NOMO-1 (cell line): ENCODE results near the gene HSPB3.
"Not testable (repeated sequence)": the region's sequence is repeated elsewhere in the genome, so short reads cannot be mapped to it uniquely, and the experiment has no call there.

Experiments used
- DNase-seq, 2 experiments: peaks; one replicate each; lab custom pipeline; 2025; ENCODE audit not compliant: unreplicated experiment in 2 of 2; lab: John Stamatoyannopoulos, UW

Gene HSPB3, protein sequence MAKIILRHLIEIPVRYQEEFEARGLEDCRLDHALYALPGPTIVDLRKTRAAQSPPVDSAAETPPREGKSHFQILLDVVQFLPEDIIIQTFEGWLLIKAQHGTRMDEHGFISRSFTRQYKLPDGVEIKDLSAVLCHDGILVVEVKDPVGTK

GRCh38 chr5:54455413-54456157 is at the start of gene HSPB3:
HSPB3 (plus strand) TSS chr5:54455699; CDS start chr5:54455790, 91 bp downstream.
- no peak for DNase-seq

DNA sequence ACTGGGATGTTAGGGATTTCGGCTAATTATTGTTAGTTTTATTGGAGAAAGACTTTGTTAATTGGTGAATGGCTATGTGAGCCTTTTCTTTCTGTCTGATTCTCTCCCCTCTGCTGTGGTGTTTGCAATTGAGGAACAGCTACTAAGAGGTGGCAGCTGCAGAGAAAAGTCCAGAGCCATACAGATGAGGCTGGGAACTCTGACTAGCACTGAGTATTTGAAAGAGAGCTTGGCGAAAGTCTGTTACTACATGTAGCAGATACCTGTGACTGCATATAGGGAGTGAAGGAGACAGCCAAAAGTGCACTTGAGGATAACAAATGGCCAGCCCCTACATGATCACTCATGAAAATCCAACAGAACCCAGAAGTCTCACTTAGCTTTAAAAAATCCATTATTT is 44.3 kb upstream of the HSPB3 start:
- DNase-seq, result no peak

DNA sequence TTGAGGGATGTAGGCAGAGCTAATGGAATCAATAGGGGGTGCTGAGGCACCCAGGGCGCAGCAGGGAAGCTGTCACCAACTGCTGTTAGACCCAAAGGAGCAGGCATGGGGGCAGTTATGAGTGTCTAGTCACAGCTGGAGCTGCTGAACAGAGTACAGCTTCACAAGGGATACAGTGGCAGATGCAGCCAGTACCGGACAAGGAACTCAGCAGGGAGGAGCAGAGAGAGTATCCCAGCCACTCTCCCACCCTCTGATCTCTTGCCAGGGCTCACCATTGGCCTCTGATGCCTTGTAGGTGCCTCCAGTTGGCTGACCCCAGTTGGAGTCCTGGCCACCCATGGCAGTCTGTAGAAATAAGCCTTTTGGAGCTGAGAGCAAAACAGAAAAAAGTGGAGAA is 42.6 kb upstream of the HSPB3 start:
- DNase-seq, result no peak

DNA sequence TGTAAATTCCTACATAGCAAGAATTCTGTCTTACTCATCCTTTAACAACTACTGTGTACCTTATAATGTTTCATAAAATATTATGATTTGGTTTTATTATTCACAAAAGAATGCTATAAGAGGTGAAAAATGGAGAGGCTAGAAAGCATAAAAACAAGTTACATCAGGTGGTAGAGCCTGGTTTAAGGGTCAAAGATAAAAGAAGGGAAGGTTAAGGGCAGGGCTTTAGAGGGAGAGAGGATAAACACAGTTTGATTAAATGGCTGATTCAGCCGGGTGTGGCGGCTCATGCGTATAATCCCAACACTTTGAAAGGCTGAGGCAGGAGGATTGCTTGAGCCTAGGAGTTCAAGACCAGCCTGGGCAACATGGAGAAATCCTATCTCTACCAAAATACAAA is 40.4 kb upstream of the HSPB3 start:
- DNase-seq, result no peak

DNA sequence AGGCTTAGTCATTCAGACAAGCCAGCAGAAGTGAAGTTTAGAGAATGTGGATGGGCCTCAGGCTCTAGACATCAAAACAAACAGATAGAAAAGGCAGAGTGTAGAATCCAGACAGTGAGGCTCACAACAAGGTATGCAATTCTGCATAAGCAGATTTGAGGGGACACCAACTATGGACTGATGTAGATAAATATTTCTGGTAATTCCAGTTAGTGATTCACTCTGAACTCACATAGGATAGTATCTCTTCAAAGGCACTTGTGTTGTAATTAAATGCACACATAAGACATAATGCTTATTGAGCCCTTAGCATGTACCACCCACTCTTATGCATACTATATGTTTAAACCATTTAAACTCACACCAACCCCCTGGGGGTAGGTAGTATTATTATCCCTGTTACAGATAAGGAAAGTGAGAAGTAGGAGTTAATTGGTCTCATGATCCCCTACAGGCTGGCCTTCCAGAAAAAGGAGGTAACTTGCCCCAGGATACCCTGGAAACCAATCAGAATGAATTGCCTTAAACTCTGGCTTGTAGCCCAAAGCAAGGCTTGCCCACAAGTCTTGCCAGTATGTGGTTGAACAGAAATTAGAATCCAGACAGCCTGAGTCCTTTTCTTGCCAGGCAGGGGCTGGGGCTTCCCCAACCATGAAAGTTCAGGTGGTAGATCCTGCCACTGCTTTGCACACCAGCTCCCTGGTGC is 39.5 kb upstream of the HSPB3 start:
- no peak for DNase-seq

DNA sequence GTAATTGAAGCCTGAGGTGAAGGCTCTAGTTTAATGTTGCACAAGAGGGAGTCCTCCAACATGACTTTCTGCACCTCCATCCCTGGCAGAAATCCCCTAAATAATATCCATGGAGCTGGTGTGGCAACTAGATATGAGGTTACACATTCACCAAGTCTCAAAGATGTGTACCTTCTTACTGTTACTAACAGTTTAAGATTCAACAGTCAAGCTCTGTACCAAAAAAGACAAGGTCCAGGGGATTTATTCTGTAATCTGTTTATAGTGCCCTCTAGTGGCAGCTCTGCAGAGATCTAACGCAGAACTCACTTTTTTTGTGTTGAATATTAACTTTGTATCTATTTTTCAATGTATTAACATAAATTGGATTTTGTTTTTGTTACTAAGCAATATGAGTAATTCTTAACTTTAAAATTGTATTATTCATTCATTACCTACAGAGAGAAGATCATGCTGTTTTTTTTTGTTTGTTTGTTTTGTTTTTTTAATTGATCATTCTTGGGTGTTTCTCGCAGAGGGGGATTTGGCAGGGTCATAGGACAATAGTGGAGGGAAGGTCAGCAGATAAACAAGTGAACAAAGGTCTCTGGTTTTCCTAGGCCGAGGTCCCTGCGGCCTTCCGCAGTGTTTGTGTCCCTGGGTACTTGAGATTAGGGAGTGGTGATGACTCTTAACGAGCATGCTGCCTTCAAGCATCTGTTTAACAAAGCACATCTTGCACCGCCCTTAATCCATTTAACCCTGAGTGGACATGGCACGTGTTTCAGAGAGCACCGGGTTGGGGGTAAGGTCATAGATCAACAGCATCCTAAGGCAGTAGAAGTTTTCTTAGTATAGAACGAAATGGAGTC is 35.7 kb upstream of the HSPB3 start:
- DNase-seq, result peak in 1 of 2 experiments; percentile 56

GRCh38 chr5:54420511-54420910 is 35.0 kb upstream of the HSPB3 start:
- DNase-seq, result not testable (repeated sequence)

- no peak for DNase-seq
Measured at GRCh38 chr5:54421976-54422375, 33.5 kb upstream of the HSPB3 start.

DNA sequence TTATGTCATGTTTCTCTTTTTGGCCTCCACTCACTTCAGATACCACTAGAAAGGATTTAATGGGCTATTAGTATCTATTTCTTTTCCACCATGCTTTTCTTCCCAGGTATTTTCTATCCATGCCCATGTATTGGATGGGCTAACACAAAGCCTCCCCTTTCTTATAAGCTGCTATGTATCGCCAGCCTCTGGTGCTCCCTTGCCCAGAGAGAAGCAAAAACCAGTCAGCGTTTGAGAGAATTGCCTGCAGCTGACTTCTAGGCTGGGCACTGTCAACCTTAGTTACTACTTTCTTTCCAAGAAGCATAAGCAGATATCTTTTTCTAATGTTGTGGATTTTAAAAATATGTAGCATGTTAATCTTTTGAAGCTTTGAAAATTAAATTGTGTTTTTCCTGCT is 30.2 kb upstream of the HSPB3 start:
- DNase-seq, result no peak

GRCh38 chr5:54426209-54426608 is 29.3 kb upstream of the HSPB3 start:
- DNase-seq, result no peak

DNA sequence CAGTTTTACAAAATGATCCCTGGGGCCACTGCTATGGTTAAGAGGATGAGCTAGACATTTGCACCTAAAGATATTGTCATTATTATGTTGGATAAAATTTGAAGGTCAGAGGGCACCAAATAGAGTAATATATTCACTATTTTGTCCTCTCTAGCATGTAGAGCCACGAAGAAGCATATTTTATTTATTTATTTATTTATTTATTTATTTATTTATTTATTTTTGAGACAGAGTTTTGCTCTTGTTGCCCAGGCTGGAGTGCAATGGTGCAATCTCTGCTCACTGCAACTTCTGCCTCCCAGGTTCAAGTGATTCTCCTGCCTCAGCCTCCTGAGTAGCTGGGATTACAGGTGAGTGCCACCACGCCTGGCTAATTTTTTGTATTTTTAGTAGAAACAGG is 20.8 kb upstream of the HSPB3 start:
- DNase-seq, result not testable (repeated sequence)

- peak; percentile 25 to 83 for DNase-seq
Measured at GRCh38 chr5:54438620-54439389, 16.7 kb upstream of the HSPB3 start.

DNA sequence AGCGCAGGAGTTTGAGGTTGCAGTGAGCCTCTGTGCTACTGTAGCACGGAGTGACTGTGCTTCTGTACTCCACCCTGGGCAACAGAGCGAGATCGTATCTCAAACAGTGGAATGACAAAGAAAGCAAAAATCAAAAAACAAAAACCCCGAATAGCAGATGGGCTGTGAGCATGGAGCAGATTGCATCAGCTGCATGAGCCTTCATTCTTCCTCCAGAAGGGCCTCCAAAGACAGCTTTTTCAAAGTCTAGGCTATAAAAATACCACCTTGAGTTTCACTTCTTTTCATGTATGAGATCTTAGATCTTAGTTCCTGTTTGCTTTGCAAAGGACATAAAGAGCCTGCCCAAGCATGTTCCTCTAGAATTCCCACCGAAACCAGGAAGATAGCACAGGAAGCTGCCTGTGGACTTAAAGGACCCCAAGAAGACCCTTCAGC is 15.0 kb upstream of the HSPB3 start:
- DNase-seq, result peak; percentile 64 to 96

- no peak for DNase-seq
Measured at GRCh38 chr5:54442271-54442670, 13.2 kb upstream of the HSPB3 start.

GRCh38 chr5:54443270-54443669 is 12.2 kb upstream of the HSPB3 start:
- no peak for DNase-seq

DNA sequence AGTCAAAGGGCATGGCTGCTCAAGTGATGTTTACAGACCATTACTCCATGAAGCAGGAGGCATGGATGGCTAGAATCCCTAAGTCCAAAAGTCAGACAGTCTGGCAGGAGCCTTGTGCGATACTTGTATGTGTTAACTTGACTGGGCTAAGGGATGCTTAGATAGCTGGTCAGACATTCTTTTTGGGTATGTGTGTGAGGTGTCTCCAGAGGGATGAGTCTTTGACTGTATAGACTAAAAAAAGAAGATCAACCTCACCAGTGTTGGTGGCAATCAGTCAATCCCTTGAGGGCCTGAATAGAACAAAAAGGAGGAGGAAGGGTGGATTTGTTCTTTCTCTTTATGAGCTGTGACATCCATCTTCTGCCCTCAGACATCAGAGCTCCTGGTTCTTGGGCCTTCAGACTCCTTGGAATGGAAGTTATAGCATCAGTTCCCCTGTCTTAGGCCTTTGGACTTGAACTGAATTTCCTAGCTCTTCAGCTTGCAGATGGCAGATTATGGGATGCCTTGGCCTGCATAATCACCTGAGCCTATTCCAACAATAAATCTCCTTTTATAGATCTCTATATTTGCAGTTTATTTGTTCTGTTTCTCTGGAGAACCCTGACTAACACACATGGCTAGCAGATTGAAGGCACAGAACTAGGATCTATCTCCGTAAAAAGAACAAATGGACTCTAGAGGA is 9.7 kb upstream of the HSPB3 start:
- DNase-seq, result no peak

GRCh38 chr5:54446379-54446732 is 9.1 kb upstream of the HSPB3 start:
- DNase-seq, result no peak

DNA sequence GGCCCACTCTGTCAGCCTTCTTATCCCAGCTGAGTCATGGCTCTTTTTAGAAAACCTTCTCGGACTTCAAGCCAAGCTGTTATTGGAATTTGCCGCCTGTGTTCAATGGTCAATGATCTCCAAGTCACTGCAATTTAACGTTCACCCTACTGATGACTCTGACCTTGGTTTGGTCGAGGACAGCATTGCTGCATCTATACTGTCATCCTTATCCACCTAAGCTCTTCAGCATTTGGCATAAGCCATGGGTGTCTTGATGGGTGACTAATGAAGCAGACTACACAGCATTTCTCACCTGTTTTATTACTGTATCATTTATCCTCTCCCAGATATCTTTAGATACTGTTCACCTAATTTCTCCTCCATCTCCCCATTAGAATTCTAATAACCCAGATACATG is 5.6 kb upstream of the HSPB3 start:
- no peak for DNase-seq

DNA sequence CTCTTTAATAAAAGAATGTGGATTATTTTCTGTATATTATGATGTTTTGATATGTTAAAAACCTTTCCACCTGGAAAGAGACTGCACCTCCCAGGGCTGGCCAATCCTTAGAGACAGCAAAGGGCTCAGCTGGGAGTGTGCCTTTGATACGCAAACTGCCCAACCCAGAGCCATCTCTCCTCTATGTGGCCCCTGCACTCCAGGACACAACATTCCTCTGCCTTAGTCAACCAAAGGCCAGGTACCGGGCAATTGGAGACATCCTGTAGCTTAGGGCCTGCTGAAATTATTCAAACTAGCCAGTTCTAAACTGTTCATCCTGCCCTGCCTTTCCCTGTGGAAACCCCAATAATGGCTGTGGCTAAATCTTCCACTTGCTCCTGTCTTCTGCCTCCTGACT is 5.0 kb upstream of the HSPB3 start:
- no peak for DNase-seq

DNA sequence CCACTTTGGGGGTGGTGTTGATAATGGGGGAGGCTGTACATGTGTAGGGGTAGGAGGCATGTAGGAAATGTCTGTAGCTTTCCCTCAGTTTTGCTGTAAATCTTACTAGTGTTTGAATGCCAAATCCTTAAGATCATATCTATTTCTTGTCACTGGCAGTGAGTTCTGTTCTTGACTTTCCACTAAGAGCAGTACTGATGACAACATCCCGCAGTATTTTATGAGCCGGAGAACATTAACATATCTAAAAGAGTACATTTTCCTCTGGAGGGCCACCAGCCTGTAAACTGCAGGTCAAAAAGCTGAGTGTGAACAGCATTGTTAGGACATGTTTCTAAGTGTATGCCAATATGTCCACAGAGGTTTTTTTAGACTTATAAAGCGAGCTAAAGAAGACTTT is 2.5 kb upstream of the HSPB3 start:
- no peak for DNase-seq
